Breast epithelium (tissue), 3 donors: ENCODE results near the gene MYLK3.

Source experiments
- POLR2A ChIP-seq: fragments of 450-650 bp; IDR thresholded peaks from one replicate; pipeline ENCODE4 v1.6.1; 2016; ENCODE audit warnings: antibody characterized with exemption, mild to moderate bottlenecking, moderate library complexity
- TF ChIP-seq, protein P1 (sequence below), 3 donors: fragments of 450-650 bp; IDR thresholded peaks; one replicate each; pipeline ENCODE4 v1.5.1; 2016 to 2017; ENCODE audit warnings: antibody characterized with exemption in 3 of 3, mild to moderate bottlenecking in 3 of 3, moderate library complexity in 3 of 3

DNA sequence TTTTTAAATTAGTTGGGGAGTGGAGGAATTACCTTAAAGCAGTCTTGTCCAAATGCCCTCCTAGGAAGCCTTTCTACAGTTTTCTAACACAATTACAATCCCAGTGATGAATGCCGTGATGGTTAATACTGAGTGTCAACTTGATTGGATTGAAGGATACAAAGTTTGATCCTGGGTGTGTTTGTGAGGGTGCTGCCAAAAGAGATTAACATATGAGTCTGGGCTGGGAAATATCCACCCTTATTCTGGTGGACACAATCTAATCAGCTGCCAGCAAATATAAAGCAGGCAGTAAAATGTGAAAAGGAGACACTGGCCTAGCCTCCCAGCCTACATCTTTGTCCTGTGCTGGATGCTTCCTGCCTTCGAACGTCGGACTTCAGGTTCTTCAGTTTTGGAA lies 46.5 kb downstream of the MYLK3 start:
- no peak for TF ChIP-seq POLR2A
- TF ChIP-seq, protein P1, sequence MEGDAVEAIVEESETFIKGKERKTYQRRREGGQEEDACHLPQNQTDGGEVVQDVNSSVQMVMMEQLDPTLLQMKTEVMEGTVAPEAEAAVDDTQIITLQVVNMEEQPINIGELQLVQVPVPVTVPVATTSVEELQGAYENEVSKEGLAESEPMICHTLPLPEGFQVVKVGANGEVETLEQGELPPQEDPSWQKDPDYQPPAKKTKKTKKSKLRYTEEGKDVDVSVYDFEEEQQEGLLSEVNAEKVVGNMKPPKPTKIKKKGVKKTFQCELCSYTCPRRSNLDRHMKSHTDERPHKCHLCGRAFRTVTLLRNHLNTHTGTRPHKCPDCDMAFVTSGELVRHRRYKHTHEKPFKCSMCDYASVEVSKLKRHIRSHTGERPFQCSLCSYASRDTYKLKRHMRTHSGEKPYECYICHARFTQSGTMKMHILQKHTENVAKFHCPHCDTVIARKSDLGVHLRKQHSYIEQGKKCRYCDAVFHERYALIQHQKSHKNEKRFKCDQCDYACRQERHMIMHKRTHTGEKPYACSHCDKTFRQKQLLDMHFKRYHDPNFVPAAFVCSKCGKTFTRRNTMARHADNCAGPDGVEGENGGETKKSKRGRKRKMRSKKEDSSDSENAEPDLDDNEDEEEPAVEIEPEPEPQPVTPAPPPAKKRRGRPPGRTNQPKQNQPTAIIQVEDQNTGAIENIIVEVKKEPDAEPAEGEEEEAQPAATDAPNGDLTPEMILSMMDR (IDR thresholded peaks at IDR 0.05), result no peak
